ENCODE measurements around the gene PBRM1.
"Not testable (repeated sequence)": the region's sequence is repeated elsewhere in the genome, so short reads cannot be mapped to it uniquely, and the experiment has no call there.

The PBRM1 gene

GRCh38 chr3:52704611-52705437 is 19.1 kb upstream of the PBRM1 start:
- peak in 1 of 5 experiments; percentile 30 for DNase-seq

GRCh38 chr3:52703341-52703740 is 17.6 kb upstream of the PBRM1 start:
- no peak for DNase-seq

GRCh38 chr3:52697632-52697965 is 11.9 kb upstream of the PBRM1 start:
- DNase-seq = no peak

- no peak for DNase-seq
Observed at GRCh38 chr3:52696830-52697631, 11.3 kb upstream of the PBRM1 start.

- no peak for DNase-seq
Observed at GRCh38 chr3:52695798-52696671, 10.3 kb upstream of the PBRM1 start.

- DNase-seq = no peak
Observed at GRCh38 chr3:52694528-52695189, 8.9 kb upstream of the PBRM1 start.

GRCh38 chr3:52693071-52693470 is 7.4 kb upstream of the PBRM1 start:
- no peak for DNase-seq

GRCh38 chr3:52690560-52690959 is 4.8 kb upstream of the PBRM1 start:
- DNase-seq = no peak

- DNase-seq = no peak
Observed at GRCh38 chr3:52689151-52689550, 3.4 kb upstream of the PBRM1 start.

GRCh38 chr3:52688266-52688665 is 2.6 kb upstream of the PBRM1 start:
- DNase-seq = no peak

- DNase-seq = peak; percentile 61 to 86 (median 75)
Observed at GRCh38 chr3:52685285-52685708, 416 bp downstream of the PBRM1 start.

- DNase-seq = no peak
Observed at GRCh38 chr3:52684184-52684583, 1.5 kb downstream of the PBRM1 start.

GRCh38 chr3:52683611-52684010 is 2.1 kb downstream of the PBRM1 start:
- DNase-seq = no peak

GRCh38 chr3:52682016-52682415 is 3.7 kb downstream of the PBRM1 start:
- DNase-seq = peak in 2 of 5 experiments; percentile 14 to 22

- DNase-seq = no peak
Observed at GRCh38 chr3:52681596-52681995, 4.1 kb downstream of the PBRM1 start.

- no peak for DNase-seq
Observed at GRCh38 chr3:52679811-52680210, 5.9 kb downstream of the PBRM1 start.

GRCh38 chr3:52679199-52679538 is 6.5 kb downstream of the PBRM1 start:
- no peak for DNase-seq

GRCh38 chr3:52678265-52679198 is 7.2 kb downstream of the PBRM1 start:
- DNase-seq = no peak

- DNase-seq = not testable (repeated sequence)
Observed at GRCh38 chr3:52676201-52676600, 9.5 kb downstream of the PBRM1 start.

- DNase-seq = peak in 1 of 5 experiments; percentile 43
Observed at GRCh38 chr3:52671676-52672075, 14.0 kb downstream of the PBRM1 start.

Data from T-helper 2 cell (primary cell).